ENCODE results near the gene TCN2. TPM values are rescaled to one million over a fixed set of nuclear protein-coding genes. Genes with fewer than 3 reads are reported as not detected.
A peak's percentile ranks its signal among the peaks of the same experiment; 100 is the strongest.

The TCN2 gene
- total RNA-seq, 4 donors from 2014 or later = 17.3 to 248 (median 186) TPM

DNA sequence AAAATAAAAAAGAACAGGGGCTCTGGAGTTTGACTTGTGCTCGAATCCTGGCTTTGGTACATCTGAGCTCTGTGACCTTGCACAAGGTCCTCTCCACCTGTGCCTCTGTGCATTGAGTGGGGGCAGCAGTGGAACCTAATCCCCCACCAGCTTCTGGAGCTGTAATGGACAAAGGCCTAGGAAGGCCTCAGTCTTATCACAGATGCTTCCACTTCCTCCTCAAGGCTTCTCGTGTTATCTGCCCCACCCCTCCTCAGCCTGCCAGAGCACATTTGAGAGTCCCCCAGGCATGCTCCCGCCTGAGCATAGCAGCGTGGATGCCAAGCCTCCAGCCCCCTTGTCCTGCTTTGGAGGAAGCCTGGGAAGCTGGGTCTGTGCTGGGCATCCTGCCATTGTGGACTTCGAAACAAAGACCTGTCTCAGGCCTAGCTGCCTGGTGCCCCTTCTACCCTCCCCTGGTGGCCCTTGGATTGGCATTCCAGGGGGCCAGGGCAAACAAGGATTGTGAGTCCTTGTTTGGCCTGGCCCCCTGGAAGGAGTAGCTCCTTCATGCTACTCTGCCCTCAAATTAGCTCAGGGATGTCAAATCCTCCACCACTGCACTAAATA, 43.6 kb downstream of the TCN2 start:
- TF ChIP-seq CTCF (IDR thresholded peaks at IDR 0.05) = no peak
- no peak for TF ChIP-seq POLR2A (IDR thresholded peaks at IDR 0.05)
- Histone ChIP-seq H3K9me3 (no peaks in the 10 kb centered on the region), H3K27me3 (no peaks in the 10 kb centered on the region)

GRCh38 chr22:30652852-30653251, 45.9 kb downstream of the TCN2 start:
- no peak for DNase-seq
- Histone ChIP-seq H3K9me3 (no peaks in the 10 kb centered on the region), H3K4me3 (no peak overlapping the region), H3K4me1 (no peaks in the 10 kb centered on the region), H3K36me3 (no peaks in the 10 kb centered on the region), H3K27me3 (no peaks in the 10 kb centered on the region), H3K27ac (no peak overlapping the region)
- no peak for TF ChIP-seq CTCF (IDR thresholded peaks at IDR 0.05)
- TF ChIP-seq POLR2A (IDR thresholded peaks at IDR 0.05) = no peak

More for the DNA sequence above, 43.6 kb downstream of the TCN2 start:
- Histone ChIP-seq H3K27ac (no peak overlapping the region), H3K4me1 (no peaks in the 10 kb centered on the region), H3K36me3 (no peaks in the 10 kb centered on the region), H3K4me3 (no peak overlapping the region)
- no peak for DNase-seq

- H3K36me3 ChIP-seq = no peaks in the 10 kb centered on the region
- no peaks in the 10 kb centered on the region for H3K4me1 ChIP-seq
- no peaks in the 10 kb centered on the region for H3K27me3 ChIP-seq
- TF ChIP-seq CTCF (IDR thresholded peaks at IDR 0.05) (no peak), POLR2A (IDR thresholded peaks at IDR 0.05) (no peak)
- DNase-seq = no peak
- no peak overlapping the region for H3K4me3 ChIP-seq
- H3K27ac ChIP-seq = no peak overlapping the region
- no peaks in the 10 kb centered on the region for H3K9me3 ChIP-seq
Measured at GRCh38 chr22:30654361-30654760, 47.4 kb downstream of the TCN2 start.

- TF ChIP-seq CTCF (IDR thresholded peaks at IDR 0.05) = no peak
- no peak for TF ChIP-seq POLR2A (IDR thresholded peaks at IDR 0.05)
- Histone ChIP-seq H3K36me3 (no peaks in the 10 kb centered on the region), H3K27ac (no peak overlapping the region), H3K4me1 (no peaks in the 10 kb centered on the region), H3K27me3 (no peaks in the 10 kb centered on the region), H3K9me3 (no peaks in the 10 kb centered on the region), H3K4me3 (no peak overlapping the region)
- DNase-seq = no peak
Measured at GRCh38 chr22:30655532-30655931, 48.6 kb downstream of the TCN2 start.

DNA sequence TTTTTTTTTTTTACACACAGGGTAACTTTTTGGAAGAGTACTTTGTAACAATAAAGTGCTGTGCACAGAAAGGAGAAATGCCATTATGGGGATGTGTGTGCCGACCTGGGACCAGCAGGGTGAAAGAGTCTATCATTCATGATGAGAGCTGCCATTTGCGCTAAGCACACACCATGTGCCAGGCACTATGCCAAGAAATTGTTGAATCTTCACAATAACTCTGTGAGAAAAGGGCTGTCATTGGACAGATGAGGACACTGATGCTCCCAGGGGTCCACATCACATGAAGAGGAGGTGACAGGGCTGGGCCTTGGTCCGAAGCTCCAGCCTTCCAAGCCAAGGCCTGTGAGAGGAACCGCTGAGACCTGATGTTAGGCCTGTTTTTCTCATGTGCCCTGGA, 55.1 kb downstream of the TCN2 start:
- no peak for DNase-seq
- TF ChIP-seq POLR2A (IDR thresholded peaks at IDR 0.05) (no peak), CTCF (IDR thresholded peaks at IDR 0.05) (no peak)
- Histone ChIP-seq H3K4me3 (no peak overlapping the region), H3K4me1 (peaks cover 0 to 11% (median 0%) of the 10 kb centered on the region in 4 donors), H3K36me3 (peaks cover 0 to 21% (median 0%) of the 10 kb centered on the region in 3 donors), H3K9me3 (no peaks in the 10 kb centered on the region), H3K27me3 (no peaks in the 10 kb centered on the region), H3K27ac (no peak overlapping the region)

- TF ChIP-seq POLR2A (IDR thresholded peaks at IDR 0.05) = no peak
- TF ChIP-seq CTCF (IDR thresholded peaks at IDR 0.05) = no peak
- H3K36me3 ChIP-seq = peaks cover 0 to 21% (median 0%) of the 10 kb centered on the region in 3 donors
- H3K4me3 ChIP-seq = no peak overlapping the region
- H3K9me3 ChIP-seq = no peaks in the 10 kb centered on the region
- H3K27me3 ChIP-seq = no peaks in the 10 kb centered on the region
- peaks cover 0 to 16% (median 3%) of the 10 kb centered on the region in 4 donors for H3K4me1 ChIP-seq
- no peak for DNase-seq
- peak overlapping the region in 1 of 4 donors; percentile 96 for H3K27ac ChIP-seq
Measured at GRCh38 chr22:30664798-30665197, 57.8 kb downstream of the TCN2 start.

Data from Peyer's patch (tissue), 4 donors.